GM23338 (cell line): ENCODE measurements around the gene B3GNT4. TPM values are rescaled to one million over a fixed set of nuclear protein-coding genes. Genes with fewer than 3 reads are reported as not detected.

Experiments used
- ATAC-seq: fragments of 200-7000 bp; cut with Tn5 transposase; 3 replicates; pipeline ENCODE4 v1.9.1; 2020
- DNase-seq: peaks from one replicate; pipeline ENCODE4 v3.0.0-alpha.2; 2015; ENCODE audit warnings: low spot score
- H2AFZ ChIP-seq: fragments of 200-600 bp; sonication (generic); 2 replicates; pipeline ENCODE4 v1.8.0; 2016; ENCODE audit warnings: antibody characterized with exemption, mild to moderate bottlenecking, moderate library complexity
- H3F3A ChIP-seq: fragments of 200-600 bp; sonication (generic); replicated peaks from 2 replicates; pipeline ENCODE4 v1.8.0; 2017; ENCODE audit warnings: antibody characterized with exemption, mixed run types, low read depth
- H3K27ac ChIP-seq: fragments of 200-600 bp; sonication (generic); 2 replicates; pipeline ENCODE4 v1.6.1; 2016; ENCODE audit warnings: low read depth
- H3K27me3 ChIP-seq: fragments of 200-600 bp; sonication (generic); 2 replicates; pipeline ENCODE4 v1.8.0; 2016; ENCODE audit warnings: mild to moderate bottlenecking, mixed run types, moderate library complexity; ENCODE audit not compliant: insufficient read depth
- H3K36me3 ChIP-seq: fragments of 200-600 bp; sonication (generic); 2 replicates; pipeline ENCODE4 v1.8.0; 2016; ENCODE audit warnings: mild to moderate bottlenecking; ENCODE audit not compliant: insufficient read depth
- H3K4me1 ChIP-seq: fragments of 200-600 bp; sonication (generic); 2 replicates; pipeline ENCODE4 v1.8.0; 2016; ENCODE audit warnings: mild to moderate bottlenecking, moderate library complexity; ENCODE audit not compliant: insufficient read depth
- H3K4me2 ChIP-seq: fragments of 200-600 bp; sonication (generic); 2 replicates; pipeline ENCODE4 v1.7.1; 2017; ENCODE audit warnings: mixed run types
- H3K4me3 ChIP-seq: fragments of 200-600 bp; sonication (generic); 2 replicates; pipeline ENCODE4 v1.6.1; 2016; ENCODE audit warnings: mixed run types
- H3K79me2 ChIP-seq: fragments of 200-600 bp; sonication (generic); replicated peaks from 2 replicates; pipeline ENCODE4 v1.8.0; 2017; ENCODE audit warnings: mild to moderate bottlenecking; ENCODE audit not compliant: insufficient read depth
- H3K9me2 ChIP-seq: fragments of 200-600 bp; sonication (generic); 2 replicates; pipeline ENCODE4 v1.8.0; 2017; ENCODE audit not compliant: insufficient read depth
- H4K20me1 ChIP-seq: fragments of 200-600 bp; sonication (generic); replicated peaks from 2 replicates; pipeline ENCODE4 v1.8.0; 2017; ENCODE audit warnings: mild to moderate bottlenecking; ENCODE audit not compliant: insufficient read depth
- H3K27ac Mint-ChIP-seq: 2 replicates; pipeline ENCODE4 v1.8.0; 2020; ENCODE audit warnings: inconsistent platforms, mild to moderate bottlenecking, moderate library complexity, mixed read lengths
- H3K27me3 Mint-ChIP-seq: 3 replicates; pipeline ENCODE4 v1.8.0; 2022; ENCODE audit warnings: low read depth, mild to moderate bottlenecking, moderate library complexity, mixed read lengths, inconsistent platforms; ENCODE audit not compliant: insufficient read depth, poor library complexity
- H3K36me3 Mint-ChIP-seq: 3 replicates; pipeline ENCODE4 v1.8.0; 2021; ENCODE audit warnings: low read depth, mild to moderate bottlenecking, inconsistent platforms, moderate library complexity, mixed read lengths
- H3K4me1 Mint-ChIP-seq: 3 replicates; pipeline ENCODE4 v1.8.0; 2020; ENCODE audit warnings: mild to moderate bottlenecking, inconsistent platforms, mixed read lengths
- H3K4me3 Mint-ChIP-seq: 3 replicates; pipeline ENCODE4 v1.8.0; 2021; ENCODE audit warnings: moderate library complexity, mild to moderate bottlenecking, inconsistent platforms, mixed read lengths
- H3K9me3 Mint-ChIP-seq: 3 replicates; pipeline ENCODE4 v1.8.0; 2020; ENCODE audit warnings: moderate library complexity, mild to moderate bottlenecking, inconsistent platforms, mixed read lengths
- CTCF ChIP-seq, 2 experiments: fragments of 200-600 bp in 1 of 2; sonication (generic) in 1 of 2; conservative IDR thresholded peaks; 2 replicates each; pipeline versions ENCODE4 v1.5.1 to v1.6.1; 2016 to 2017; ENCODE audit warnings: antibody characterized with exemption in 2 of 2, low read depth in 2 of 2, mild to moderate bottlenecking in 2 of 2, moderate library complexity in 1 of 2
- EZH2 ChIP-seq: fragments of 200-600 bp; sonication (generic); IDR thresholded peaks from one replicate; pipeline ENCODE4 v1.8.0; 2017; ENCODE audit warnings: antibody characterized with exemption, mild to moderate bottlenecking, low read depth; ENCODE audit not compliant: unreplicated experiment
- EZH2phosphoT487 ChIP-seq: fragments of 200-600 bp; sonication (generic); IDR thresholded peaks from one replicate; pipeline ENCODE4 v1.8.1; 2018; ENCODE audit warnings: antibody characterized with exemption; ENCODE audit not compliant: unreplicated experiment
- ZNF114 ChIP-seq: fragments of 250-450 bp; sonication (Bioruptor Pico); IDR thresholded peaks from 2 replicates; pipeline ENCODE4 v1.5.0; 2020; ENCODE audit warnings: mild to moderate bottlenecking, moderate library complexity
- polyA plus RNA-seq: library from polyadenylated mRNA; unstranded; fragments of >200 nt; fragmentation: Nextera tagmentation; extraction: Ambion mirVana; gene quantifications from 2 replicates; pipeline ENCODE4 v1.2.1, GENCODE V29; 2016
- total RNA-seq: library from RNA; depleted of rRNA; stranded (reverse); fragments of >200 nt; shearing (Covaris generic); gene quantifications from 2 replicates; pipeline ENCODE4 v1.2.3, GENCODE V29; 2014
- TF ChIP-seq, protein P1 (sequence below): fragments of 250-450 bp; sonication (Bioruptor Pico); IDR thresholded peaks from 2 replicates; pipeline ENCODE4 v1.5.0; 2020; ENCODE audit warnings: mild to moderate bottlenecking, moderate library complexity

B3GNT4 gene
- total and polyA plus RNA-seq, 2 experiments from 2014 or later: 0.80 to 1.8 TPM

- TF ChIP-seq, protein P1, sequence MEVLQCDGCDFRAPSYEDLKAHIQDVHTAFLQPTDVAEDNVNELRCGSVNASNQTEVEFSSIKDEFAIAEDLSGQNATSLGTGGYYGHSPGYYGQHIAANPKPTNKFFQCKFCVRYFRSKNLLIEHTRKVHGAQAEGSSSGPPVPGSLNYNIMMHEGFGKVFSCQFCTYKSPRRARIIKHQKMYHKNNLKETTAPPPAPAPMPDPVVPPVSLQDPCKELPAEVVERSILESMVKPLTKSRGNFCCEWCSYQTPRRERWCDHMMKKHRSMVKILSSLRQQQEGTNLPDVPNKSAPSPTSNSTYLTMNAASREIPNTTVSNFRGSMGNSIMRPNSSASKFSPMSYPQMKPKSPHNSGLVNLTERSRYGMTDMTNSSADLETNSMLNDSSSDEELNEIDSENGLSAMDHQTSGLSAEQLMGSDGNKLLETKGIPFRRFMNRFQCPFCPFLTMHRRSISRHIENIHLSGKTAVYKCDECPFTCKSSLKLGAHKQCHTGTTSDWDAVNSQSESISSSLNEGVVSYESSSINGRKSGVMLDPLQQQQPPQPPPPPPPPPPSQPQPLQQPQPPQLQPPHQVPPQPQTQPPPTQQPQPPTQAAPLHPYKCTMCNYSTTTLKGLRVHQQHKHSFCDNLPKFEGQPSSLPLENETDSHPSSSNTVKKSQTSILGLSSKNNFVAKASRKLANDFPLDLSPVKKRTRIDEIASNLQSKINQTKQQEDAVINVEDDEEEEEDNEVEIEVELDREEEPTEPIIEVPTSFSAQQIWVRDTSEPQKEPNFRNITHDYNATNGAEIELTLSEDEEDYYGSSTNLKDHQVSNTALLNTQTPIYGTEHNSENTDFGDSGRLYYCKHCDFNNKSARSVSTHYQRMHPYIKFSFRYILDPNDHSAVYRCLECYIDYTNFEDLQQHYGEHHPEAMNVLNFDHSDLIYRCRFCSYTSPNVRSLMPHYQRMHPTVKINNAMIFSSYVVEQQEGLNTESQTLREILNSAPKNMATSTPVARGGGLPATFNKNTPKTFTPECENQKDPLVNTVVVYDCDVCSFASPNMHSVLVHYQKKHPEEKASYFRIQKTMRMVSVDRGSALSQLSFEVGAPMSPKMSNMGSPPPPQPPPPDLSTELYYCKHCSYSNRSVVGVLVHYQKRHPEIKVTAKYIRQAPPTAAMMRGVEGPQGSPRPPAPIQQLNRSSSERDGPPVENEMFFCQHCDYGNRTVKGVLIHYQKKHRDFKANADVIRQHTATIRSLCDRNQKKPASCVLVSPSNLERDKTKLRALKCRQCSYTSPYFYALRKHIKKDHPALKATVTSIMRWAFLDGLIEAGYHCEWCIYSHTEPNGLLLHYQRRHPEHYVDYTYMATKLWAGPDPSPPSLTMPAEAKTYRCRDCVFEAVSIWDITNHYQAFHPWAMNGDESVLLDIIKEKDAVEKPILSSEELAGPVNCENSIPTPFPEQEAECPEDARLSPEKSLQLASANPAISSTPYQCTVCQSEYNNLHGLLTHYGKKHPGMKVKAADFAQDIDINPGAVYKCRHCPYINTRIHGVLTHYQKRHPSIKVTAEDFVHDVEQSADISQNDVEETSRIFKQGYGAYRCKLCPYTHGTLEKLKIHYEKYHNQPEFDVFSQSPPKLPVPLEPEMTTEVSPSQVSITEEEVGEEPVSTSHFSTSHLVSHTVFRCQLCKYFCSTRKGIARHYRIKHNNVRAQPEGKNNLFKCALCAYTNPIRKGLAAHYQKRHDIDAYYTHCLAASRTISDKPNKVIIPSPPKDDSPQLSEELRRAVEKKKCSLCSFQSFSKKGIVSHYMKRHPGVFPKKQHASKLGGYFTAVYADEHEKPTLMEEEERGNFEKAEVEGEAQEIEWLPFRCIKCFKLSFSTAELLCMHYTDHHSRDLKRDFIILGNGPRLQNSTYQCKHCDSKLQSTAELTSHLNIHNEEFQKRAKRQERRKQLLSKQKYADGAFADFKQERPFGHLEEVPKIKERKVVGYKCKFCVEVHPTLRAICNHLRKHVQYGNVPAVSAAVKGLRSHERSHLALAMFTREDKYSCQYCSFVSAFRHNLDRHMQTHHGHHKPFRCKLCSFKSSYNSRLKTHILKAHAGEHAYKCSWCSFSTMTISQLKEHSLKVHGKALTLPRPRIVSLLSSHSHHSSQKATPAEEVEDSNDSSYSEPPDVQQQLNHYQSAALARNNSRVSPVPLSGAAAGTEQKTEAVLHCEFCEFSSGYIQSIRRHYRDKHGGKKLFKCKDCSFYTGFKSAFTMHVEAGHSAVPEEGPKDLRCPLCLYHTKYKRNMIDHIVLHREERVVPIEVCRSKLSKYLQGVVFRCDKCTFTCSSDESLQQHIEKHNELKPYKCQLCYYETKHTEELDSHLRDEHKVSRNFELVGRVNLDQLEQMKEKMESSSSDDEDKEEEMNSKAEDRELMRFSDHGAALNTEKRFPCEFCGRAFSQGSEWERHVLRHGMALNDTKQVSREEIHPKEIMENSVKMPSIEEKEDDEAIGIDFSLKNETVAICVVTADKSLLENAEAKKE (CRISPR knock-in tag): no peak
- TF ChIP-seq EZH2phosphoT487: no peak
- no peak for TF ChIP-seq CTCF (conservative IDR thresholded peaks at IDR 0.05; ENCODE audit: low read depth in 2 of 2)
- no peak for TF ChIP-seq EZH2
These were observed 47.8 kb upstream of the B3GNT4 start (continued) for GRCh38 chr12:122155705-122156104.

- Mint-ChIP-seq H3K4me1 (peaks cover 3% of the 10 kb centered on the region; the same call in 1 of the 3 replicates), H3K36me3 (no peaks in the 10 kb centered on the region), H3K27me3 (peaks cover 9% of the 10 kb centered on the region), H3K4me3 (no peak overlapping the region), H3K27ac (no peak overlapping the region), H3K9me3 (no peaks in the 10 kb centered on the region; the same call in 2 of the 3 replicates)
- Histone ChIP-seq H3K4me1 (no peaks in the 10 kb centered on the region), H3K9me2 (no peaks in the 10 kb centered on the region), H3K27ac (no peak overlapping the region), H3K4me2 (no peak overlapping the region), H3K4me3 (no peak overlapping the region), H3K36me3 (no peaks in the 10 kb centered on the region), H2AFZ (no peak overlapping the region), H3K27me3 (no peaks in the 10 kb centered on the region), H4K20me1 (no peaks in the 10 kb centered on the region), H3K79me2 (no peaks in the 10 kb centered on the region), H3F3A (no peaks in the 10 kb centered on the region)
- DNase-seq (no peak), ATAC-seq (no peak)
- TF ChIP-seq ZNF114: no peak
These were observed 44.7 kb upstream of the B3GNT4 start for GRCh38 chr12:122158700-122159285.
